SK-N-SH (cell line): ENCODE data around the gene FBXO44. TPM values are rescaled to one million over a fixed set of nuclear protein-coding genes. Genes with fewer than 3 reads are reported as not detected.

Experiments used
- CTCF ChIA-PET: fragments of 300-600, 350-600 bp; formaldehyde crosslinking; extraction: SDS; loops from one replicate; lab custom pipeline; 2021; lab: Yijun Ruan, JAX
- POLR2A ChIA-PET: fragments of 350-600 bp; sonication (Branson Sonifier 250); formaldehyde crosslinking; extraction: SDS; loops from one replicate; lab custom pipeline; 2020; ENCODE audit warnings: antibody characterized with exemption, inconsistent platforms; lab: Yijun Ruan, JAX
- DNase-seq: peaks from one replicate; pipeline ENCODE4 v3.0.0; 2012
- H2AFZ ChIP-seq: fragments of 200-600 bp; sonication (generic); 2 replicates; pipeline ENCODE4 v1.8.1; 2016; ENCODE audit warnings: antibody characterized with exemption, mild to moderate bottlenecking, low read depth
- H3F3A ChIP-seq: fragments of 200-600 bp; sonication (generic); replicated peaks from 2 replicates; pipeline ENCODE3; 2016; ENCODE audit warnings: antibody characterized with exemption, mild to moderate bottlenecking; ENCODE audit not compliant: insufficient read depth
- H3K27ac ChIP-seq, 2 experiments: fragments of 200-500 bp in 1 of 2; fragments of 200-600 bp in 1 of 2; sonication (Bioruptor generic) in 1 of 2; sonication (generic), shearing (Covaris generic) in 1 of 2; 2 replicates each; pipeline versions ENCODE4 v1.5.1 to v1.6.1; 2014 to 2016; ENCODE audit warnings: low read depth in 2 of 2, inconsistent platforms in 1 of 2, low read length in 1 of 2, mild to moderate bottlenecking in 1 of 2, mixed read lengths in 1 of 2
- H3K27me3 ChIP-seq: fragments of 200-600 bp; sonication (generic), shearing (Covaris generic); 2 replicates; pipeline ENCODE4 v1.6.1; 2016; ENCODE audit warnings: mixed run types; ENCODE audit not compliant: insufficient read depth
- H3K36me3 ChIP-seq, 2 experiments: fragments of 200-500 bp in 1 of 2; fragments of 200-600 bp in 1 of 2; sonication (Bioruptor generic) in 1 of 2; sonication (generic) in 1 of 2; replicated peaks in 1 of 2; 2 replicates each; pipeline versions ENCODE3 to v1.5.1; 2014 to 2016; ENCODE audit warnings: low read length in 1 of 2, mild to moderate bottlenecking in 1 of 2; ENCODE audit not compliant: insufficient read depth in 2 of 2, control insufficient read depth in 1 of 2
- H3K4me1 ChIP-seq, 2 experiments: fragments of 200-500 bp in 1 of 2; fragments of 200-600 bp in 1 of 2; sonication (Bioruptor generic) in 1 of 2; sonication (generic), shearing (Covaris generic) in 1 of 2; 2 replicates each; pipeline versions ENCODE4 v1.5.1 to v1.6.1; 2014 to 2016; ENCODE audit warnings: low read depth in 1 of 2, low read length in 1 of 2, mixed run types in 1 of 2; ENCODE audit not compliant: insufficient read depth in 2 of 2, control insufficient read depth in 1 of 2
- H3K4me2 ChIP-seq: fragments of 200-600 bp; sonication (generic), shearing (Covaris generic); 2 replicates; pipeline ENCODE4 v1.6.1; 2017; ENCODE audit warnings: mixed run types
- H3K4me3 ChIP-seq, 2 experiments: fragments of 200-500 bp in 1 of 2; fragments of 200-600 bp in 1 of 2; sonication (Bioruptor generic) in 1 of 2; sonication (generic), shearing (Covaris generic) in 1 of 2; 2 replicates each; pipeline versions ENCODE4 v1.5.1 to v1.8.1; 2014 to 2016; ENCODE audit warnings: low read depth in 2 of 2, inconsistent platforms in 1 of 2, low read length in 1 of 2, mild to moderate bottlenecking in 1 of 2, mixed read lengths in 1 of 2, moderate library complexity in 1 of 2
- H3K79me2 ChIP-seq: fragments of 200-600 bp; sonication (generic); 2 replicates; pipeline ENCODE4 v1.8.1; 2017; ENCODE audit warnings: mild to moderate bottlenecking; ENCODE audit not compliant: insufficient read depth
- H3K9ac ChIP-seq: fragments of 200-600 bp; sonication (generic); 2 replicates; pipeline ENCODE4 v1.6.1; 2017; ENCODE audit warnings: mixed run types
- H3K9me2 ChIP-seq: fragments of 200-600 bp; sonication (generic); 2 replicates; pipeline ENCODE4 v1.6.1; 2017; ENCODE audit warnings: mixed run types
- H3K9me3 ChIP-seq: fragments of 200-600 bp; sonication (generic); 2 replicates; pipeline ENCODE4 v1.6.1; 2017; ENCODE audit warnings: mixed run types, mild to moderate bottlenecking, moderate library complexity
- H4K20me1 ChIP-seq: fragments of 200-600 bp; sonication (generic); 2 replicates; pipeline ENCODE4 v1.6.1; 2017; ENCODE audit warnings: mild to moderate bottlenecking, mixed run types; ENCODE audit not compliant: insufficient read depth
- CHD2 ChIP-seq: fragments of 150-350 bp; IDR thresholded peaks from 2 replicates; pipeline ENCODE4 v1.6.1; 2018; ENCODE audit warnings: low read length; ENCODE audit not compliant: partially characterized antibody
- ELF1 ChIP-seq: IDR thresholded peaks from 2 replicates; pipeline ENCODE4 v1.4.0; 2012
- EP300 ChIP-seq, 2 experiments: IDR thresholded peaks; 2 replicates each; pipeline versions ENCODE4 v1.4.0 to v1.6.1; 2012; ENCODE audit warnings: borderline replicate concordance in 1 of 2, low read depth in 1 of 2, low read length in 1 of 2
- EZH2phosphoT487 ChIP-seq: fragments of 200-600 bp; sonication (generic); IDR thresholded peaks from 2 replicates; pipeline ENCODE4 v1.6.1; 2017; ENCODE audit warnings: low read depth, mixed run types, mild to moderate bottlenecking, antibody characterized with exemption, moderate library complexity, borderline replicate concordance
- MEF2A ChIP-seq: IDR thresholded peaks from 2 replicates; pipeline ENCODE4 v1.4.0; 2012; ENCODE audit warnings: low read depth, borderline replicate concordance
- MXI1 ChIP-seq: IDR thresholded peaks from 2 replicates; pipeline ENCODE4 v1.6.1; 2012; ENCODE audit warnings: mild to moderate bottlenecking, low read depth, low read length, improper control_type of control experiment
- NFIC ChIP-seq: IDR thresholded peaks from 2 replicates; pipeline ENCODE4 v1.4.0; 2012; ENCODE audit warnings: borderline replicate concordance
- NRF1 ChIP-seq: IDR thresholded peaks from 2 replicates; pipeline ENCODE4 v1.6.1; 2012; ENCODE audit warnings: low read depth, mild to moderate bottlenecking, low read length
- POLR2AphosphoS5 ChIP-seq: IDR thresholded peaks from 2 replicates; pipeline ENCODE4 v1.6.1; 2012; ENCODE audit warnings: low read depth, low read length
- RAD21 ChIP-seq: IDR thresholded peaks from 2 replicates; pipeline ENCODE4 v1.6.1; 2012; ENCODE audit warnings: mild to moderate bottlenecking, low read length
- RXRA ChIP-seq: IDR thresholded peaks from 2 replicates; pipeline ENCODE4 v1.4.0; 2012; ENCODE audit warnings: low read depth, mild to moderate bottlenecking, borderline replicate concordance
- TAF1 ChIP-seq: IDR thresholded peaks from 2 replicates; pipeline ENCODE4 v1.6.1; 2012; ENCODE audit warnings: low read depth, mild to moderate bottlenecking, low read length, moderate library complexity, borderline replicate concordance
- YY1 ChIP-seq: IDR thresholded peaks from 2 replicates; pipeline ENCODE4 v1.4.0; 2012; ENCODE audit warnings: low read depth, mild to moderate bottlenecking
- WGBS: methylation state at CpG from one replicate; pipeline ENCODE4 v1.1.6; 2017; ENCODE audit warnings: low lambda C conversion rate; 5-methylcytosine and 5-hydroxymethylcytosine counted together
- polyA plus RNA-seq, 3 experiments: library from polyadenylated mRNA; depleted of rRNA; stranded (reverse); fragments of >200 nt; gene quantifications; 2 replicates each; pipeline ENCODE4 v1.2.3, GENCODE V29; 2012
- TF ChIP-seq, protein P1 (sequence below): fragments of 200-600 bp; sonication (generic); IDR thresholded peaks from 2 replicates; pipeline ENCODE4 v1.6.1; 2017; ENCODE audit warnings: antibody characterized with exemption, mild to moderate bottlenecking, moderate library complexity
- TF ChIP-seq, protein P2 (sequence below): IDR thresholded peaks from 2 replicates; pipeline ENCODE4 v1.6.1; 2012; ENCODE audit warnings: mild to moderate bottlenecking, low read depth, low read length, moderate library complexity
- TF ChIP-seq, protein P3 (sequence below): IDR thresholded peaks from 2 replicates; pipeline ENCODE4 v1.4.0; 2012; ENCODE audit warnings: low read depth
- TF ChIP-seq, protein P4 (sequence below): IDR thresholded peaks from 2 replicates; pipeline ENCODE4; 2012

Gene FBXO44, protein sequence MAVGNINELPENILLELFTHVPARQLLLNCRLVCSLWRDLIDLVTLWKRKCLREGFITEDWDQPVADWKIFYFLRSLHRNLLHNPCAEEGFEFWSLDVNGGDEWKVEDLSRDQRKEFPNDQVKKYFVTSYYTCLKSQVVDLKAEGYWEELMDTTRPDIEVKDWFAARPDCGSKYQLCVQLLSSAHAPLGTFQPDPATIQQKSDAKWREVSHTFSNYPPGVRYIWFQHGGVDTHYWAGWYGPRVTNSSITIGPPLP
- 42.8 and 52.2 TPM in 2 replicates for polyA plus RNA-seq (2012; rRNA removed)
- 15.0 and 22.5 TPM in 2 replicates for polyA plus RNA-seq (2012; cell fraction: cytosol; rRNA removed)
- 250 and 267 TPM in 2 replicates for polyA plus RNA-seq (2012; cell fraction: nucleus; rRNA removed)

DNA sequence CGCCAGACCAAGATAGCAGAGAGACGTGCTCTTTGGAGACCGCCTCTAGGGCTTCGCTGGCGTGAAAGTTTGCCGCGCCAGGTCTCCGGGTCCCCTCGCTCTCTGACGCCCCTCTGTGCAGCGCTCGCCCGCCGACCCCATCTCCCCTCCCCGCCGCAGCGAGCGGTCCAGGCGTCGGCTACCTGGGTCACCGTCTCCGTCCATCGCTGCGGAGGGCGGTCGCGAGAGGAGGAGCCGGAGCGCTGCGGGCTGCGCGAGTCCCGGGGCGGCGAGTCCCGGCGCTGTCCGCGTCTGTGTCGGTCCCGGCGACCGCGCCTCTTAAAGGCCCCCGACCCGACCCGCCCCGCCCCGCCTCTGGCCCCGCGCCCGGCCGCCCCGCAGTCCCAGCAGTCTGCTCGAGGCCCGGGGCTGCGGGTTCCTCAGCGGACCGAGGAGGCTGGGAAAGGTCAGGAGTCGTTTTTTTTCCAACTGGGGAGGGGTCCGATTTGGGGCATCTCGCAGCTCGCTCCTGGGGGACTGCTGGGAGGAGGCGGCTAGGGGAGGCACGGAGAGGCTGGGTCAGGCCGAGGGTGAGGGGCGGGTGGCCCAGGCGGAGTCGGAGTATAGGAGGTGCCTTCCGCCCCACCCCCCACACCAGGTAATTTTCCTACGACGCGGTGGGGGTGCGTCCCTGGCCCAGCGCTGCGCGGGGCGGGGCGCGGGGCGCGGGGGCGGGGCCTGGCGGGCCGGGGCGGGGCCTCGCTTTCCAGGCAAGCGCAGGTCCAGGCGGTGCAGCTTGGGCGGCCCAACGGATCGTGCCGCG lies at the start of gene FBXO44, which contains the start of gene FBXO2:
Gene FBXO44, plus strand, starts transcription at position 741 of the 802 bp plus-strand sequence. CDS start 959 bp downstream, outside the sequence.
Gene FBXO2, minus strand, starts transcription at position 293 of the 802 bp plus-strand sequence. Its CDS starts 89 bp downstream, at position 204.
- H2AFZ ChIP-seq = peak within 1 kb of the TSS; percentile 68; the same call in 1 of the 2 replicates
- H3K27me3 ChIP-seq = no peaks in the 10 kb centered on the region
- no peaks in the 10 kb centered on the region for H3K9me3 ChIP-seq
- CTCF ChIA-PET = interaction anchor here (0.7 to 5.8 kb wide), 11 partner anchors 8 to 617 kb away, joined by 3 to 66 read pairs (median 4); partner anchors contain the start of gene FBXO6
- peak; percentile 89 for DNase-seq
- H3K27ac ChIP-seq = peak within 1 kb of the TSS in 1 of 2 experiments; percentile 43; a peak in 1 of 4 replicates
- H3K4me2 ChIP-seq = peak within 1 kb of the TSS; percentile 96
- H3K36me3 ChIP-seq = peaks cover 3 to 5% of the 10 kb centered on the region in 2 experiments
- no peaks in the 10 kb centered on the region for H4K20me1 ChIP-seq
- POLR2A ChIA-PET = interaction anchor here (0.5 to 2.2 kb wide), 4 partner anchors 10 to 555 kb away, joined by 3 to 8 read pairs (median 3); partner anchors contain the start of genes DRAXIN, EXOSC10 and FBXO6
- TF ChIP-seq NRF1 (peak; percentile 6; the same call in 1 of the 2 replicates), MEF2A (no peak)
- peaks cover 6% of the 10 kb centered on the region; the same call in 1 of the 2 replicates for H3K79me2 ChIP-seq
- peak within 1 kb of the TSS; percentile 61 to 69 for H3K4me3 ChIP-seq
- H3F3A ChIP-seq = no peaks in the 10 kb centered on the region
- 27% methylated on average over 24 of the region's 94 CpGs for WGBS
- peak within 1 kb of the TSS; percentile 55 for H3K9ac ChIP-seq
- H3K4me1 ChIP-seq = peaks cover 0 to 28% of the 10 kb centered on the region in 2 experiments; a peak in 1 of 4 replicates
- no peaks in the 10 kb centered on the region for H3K9me2 ChIP-seq

DNA sequence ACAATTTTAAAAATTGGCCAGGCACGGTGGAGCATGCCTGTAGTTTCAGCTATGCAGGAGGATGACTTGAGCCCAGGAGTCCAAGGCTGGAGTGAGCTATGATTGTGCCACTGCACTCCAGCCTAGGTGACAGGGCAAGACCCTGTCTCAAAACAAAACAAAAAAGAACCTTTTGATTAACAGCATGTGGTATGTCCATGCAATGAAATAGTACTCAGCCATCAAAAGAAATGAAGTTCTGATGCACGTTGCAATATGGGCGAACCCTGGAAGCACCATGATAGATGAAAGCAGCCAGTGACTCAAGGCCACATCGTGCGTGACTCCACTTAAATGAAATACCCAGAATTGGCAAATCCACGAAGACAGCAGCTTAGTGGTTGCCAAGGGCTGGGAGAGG lies 47.9 kb upstream of the FBXO44 start:
- Histone ChIP-seq H3K27me3 (no peaks in the 10 kb centered on the region), H2AFZ (no peak overlapping the region), H3K4me3 (no peak overlapping the region), H3K27ac (no peak overlapping the region), H3K4me1 (peaks cover 0 to 19% of the 10 kb centered on the region in 2 experiments; a peak in 1 of 4 replicates), H3K9ac (no peak overlapping the region), H3K9me3 (no peaks in the 10 kb centered on the region), H3K9me2 (no peaks in the 10 kb centered on the region), H3F3A (no peaks in the 10 kb centered on the region), H3K36me3 (no peaks in the 10 kb centered on the region), H3K4me2 (no peak overlapping the region), H4K20me1 (no peaks in the 10 kb centered on the region), H3K79me2 (no peaks in the 10 kb centered on the region)
- ChIA-PET POLR2A (no interaction called here), CTCF (interaction anchor here (0.7 kb wide), 1 partner anchor 171 kb away, joined by 4 read pairs; no protein-coding TSS in a partner anchor)
- no peak for DNase-seq
- 42% methylated on average over 6 of the region's 6 CpGs for WGBS
- TF ChIP-seq, protein P1, sequence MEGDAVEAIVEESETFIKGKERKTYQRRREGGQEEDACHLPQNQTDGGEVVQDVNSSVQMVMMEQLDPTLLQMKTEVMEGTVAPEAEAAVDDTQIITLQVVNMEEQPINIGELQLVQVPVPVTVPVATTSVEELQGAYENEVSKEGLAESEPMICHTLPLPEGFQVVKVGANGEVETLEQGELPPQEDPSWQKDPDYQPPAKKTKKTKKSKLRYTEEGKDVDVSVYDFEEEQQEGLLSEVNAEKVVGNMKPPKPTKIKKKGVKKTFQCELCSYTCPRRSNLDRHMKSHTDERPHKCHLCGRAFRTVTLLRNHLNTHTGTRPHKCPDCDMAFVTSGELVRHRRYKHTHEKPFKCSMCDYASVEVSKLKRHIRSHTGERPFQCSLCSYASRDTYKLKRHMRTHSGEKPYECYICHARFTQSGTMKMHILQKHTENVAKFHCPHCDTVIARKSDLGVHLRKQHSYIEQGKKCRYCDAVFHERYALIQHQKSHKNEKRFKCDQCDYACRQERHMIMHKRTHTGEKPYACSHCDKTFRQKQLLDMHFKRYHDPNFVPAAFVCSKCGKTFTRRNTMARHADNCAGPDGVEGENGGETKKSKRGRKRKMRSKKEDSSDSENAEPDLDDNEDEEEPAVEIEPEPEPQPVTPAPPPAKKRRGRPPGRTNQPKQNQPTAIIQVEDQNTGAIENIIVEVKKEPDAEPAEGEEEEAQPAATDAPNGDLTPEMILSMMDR = no peak
- TF ChIP-seq, protein P2, sequence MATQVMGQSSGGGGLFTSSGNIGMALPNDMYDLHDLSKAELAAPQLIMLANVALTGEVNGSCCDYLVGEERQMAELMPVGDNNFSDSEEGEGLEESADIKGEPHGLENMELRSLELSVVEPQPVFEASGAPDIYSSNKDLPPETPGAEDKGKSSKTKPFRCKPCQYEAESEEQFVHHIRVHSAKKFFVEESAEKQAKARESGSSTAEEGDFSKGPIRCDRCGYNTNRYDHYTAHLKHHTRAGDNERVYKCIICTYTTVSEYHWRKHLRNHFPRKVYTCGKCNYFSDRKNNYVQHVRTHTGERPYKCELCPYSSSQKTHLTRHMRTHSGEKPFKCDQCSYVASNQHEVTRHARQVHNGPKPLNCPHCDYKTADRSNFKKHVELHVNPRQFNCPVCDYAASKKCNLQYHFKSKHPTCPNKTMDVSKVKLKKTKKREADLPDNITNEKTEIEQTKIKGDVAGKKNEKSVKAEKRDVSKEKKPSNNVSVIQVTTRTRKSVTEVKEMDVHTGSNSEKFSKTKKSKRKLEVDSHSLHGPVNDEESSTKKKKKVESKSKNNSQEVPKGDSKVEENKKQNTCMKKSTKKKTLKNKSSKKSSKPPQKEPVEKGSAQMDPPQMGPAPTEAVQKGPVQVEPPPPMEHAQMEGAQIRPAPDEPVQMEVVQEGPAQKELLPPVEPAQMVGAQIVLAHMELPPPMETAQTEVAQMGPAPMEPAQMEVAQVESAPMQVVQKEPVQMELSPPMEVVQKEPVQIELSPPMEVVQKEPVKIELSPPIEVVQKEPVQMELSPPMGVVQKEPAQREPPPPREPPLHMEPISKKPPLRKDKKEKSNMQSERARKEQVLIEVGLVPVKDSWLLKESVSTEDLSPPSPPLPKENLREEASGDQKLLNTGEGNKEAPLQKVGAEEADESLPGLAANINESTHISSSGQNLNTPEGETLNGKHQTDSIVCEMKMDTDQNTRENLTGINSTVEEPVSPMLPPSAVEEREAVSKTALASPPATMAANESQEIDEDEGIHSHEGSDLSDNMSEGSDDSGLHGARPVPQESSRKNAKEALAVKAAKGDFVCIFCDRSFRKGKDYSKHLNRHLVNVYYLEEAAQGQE = no peak
- TF ChIP-seq EP300 (IDR thresholded peaks at IDR 0.05; ENCODE audit: borderline replicate concordance in 1 of 2, low read depth in 1 of 2, low read length in 1 of 2) (no peak), POLR2AphosphoS5 (no peak), TAF1 (no peak), RXRA (no peak), RAD21 (no peak), MXI1 (no peak), EZH2phosphoT487 (no peak), ELF1 (no peak), NFIC (no peak), NRF1 (no peak), YY1 (no peak), CHD2 (no peak)
- TF ChIP-seq, protein P3, sequence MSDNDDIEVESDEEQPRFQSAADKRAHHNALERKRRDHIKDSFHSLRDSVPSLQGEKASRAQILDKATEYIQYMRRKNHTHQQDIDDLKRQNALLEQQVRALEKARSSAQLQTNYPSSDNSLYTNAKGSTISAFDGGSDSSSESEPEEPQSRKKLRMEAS = no peak
- TF ChIP-seq, protein P4, sequence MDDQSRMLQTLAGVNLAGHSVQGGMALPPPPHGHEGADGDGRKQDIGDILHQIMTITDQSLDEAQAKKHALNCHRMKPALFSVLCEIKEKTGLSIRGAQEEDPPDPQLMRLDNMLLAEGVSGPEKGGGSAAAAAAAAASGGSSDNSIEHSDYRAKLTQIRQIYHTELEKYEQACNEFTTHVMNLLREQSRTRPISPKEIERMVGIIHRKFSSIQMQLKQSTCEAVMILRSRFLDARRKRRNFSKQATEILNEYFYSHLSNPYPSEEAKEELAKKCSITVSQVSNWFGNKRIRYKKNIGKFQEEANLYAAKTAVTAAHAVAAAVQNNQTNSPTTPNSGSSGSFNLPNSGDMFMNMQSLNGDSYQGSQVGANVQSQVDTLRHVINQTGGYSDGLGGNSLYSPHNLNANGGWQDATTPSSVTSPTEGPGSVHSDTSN = no peak
